ENCODE data around the gene MAMSTR. TPM values are rescaled to one million over a fixed set of nuclear protein-coding genes. Genes with fewer than 3 reads are reported as not detected.

Gene MAMSTR
- total and polyA plus RNA-seq, 2 of the 4 experiments (the other 2 are of a cell fraction) = 0.18 to 1.9 TPM

DNA sequence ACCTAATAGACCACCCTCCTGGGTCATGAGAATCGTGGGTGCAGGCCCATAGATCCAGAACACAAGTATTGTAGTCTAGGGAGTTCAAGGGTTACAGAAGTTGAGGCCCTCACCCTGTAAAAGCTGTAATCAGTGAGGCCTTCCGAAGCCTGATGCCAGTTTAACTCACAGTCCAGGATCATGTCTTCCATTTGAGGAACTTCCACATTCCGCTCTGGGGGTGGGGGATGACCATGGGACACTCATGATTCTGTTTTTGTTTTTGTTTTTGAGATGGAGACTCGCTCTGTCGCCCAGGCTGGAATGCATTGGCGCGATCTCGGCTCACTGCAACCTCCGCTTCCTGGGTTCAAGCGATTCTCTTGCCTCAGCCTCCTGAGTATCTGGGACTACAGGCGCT is 22.6 kb upstream of the MAMSTR start:
- Histone ChIP-seq H3K56ac (ENCODE audit: extremely low read depth, insufficient read depth, low read length) (no peak overlapping the region), H3K18ac (ENCODE audit: low read depth, low read length) (no peak overlapping the region), H3K27ac (ENCODE audit: insufficient read depth, low read length) (no peak overlapping the region), H4K8ac (ENCODE audit: low read depth in 2 of 2, low read length in 2 of 2) (no peak overlapping the region; a peak in 1 of 4 replicates), H4K20me1 (ENCODE audit: insufficient read depth, low read length) (no peaks in the 10 kb centered on the region), H3K9ac (ENCODE audit: low read depth, low read length) (no peak overlapping the region), H2BK5ac (ENCODE audit: low read depth, low read length, poor library complexity, severe bottlenecking) (no peak overlapping the region), H3K9me3 (ENCODE audit: control insufficient read depth, insufficient read depth, low read length) (no peaks in the 10 kb centered on the region), H4K91ac (ENCODE audit: insufficient read depth, low read depth, low read length) (no peak overlapping the region), H2BK120ac (ENCODE audit: low read depth, low read length) (no peak overlapping the region), H3K23ac (ENCODE audit: low read depth, low read length) (no peak overlapping the region), H2BK15ac (ENCODE audit: low read depth, low read length) (no peak overlapping the region), H3K4me3 (ENCODE audit: insufficient read depth, low read depth, low read length) (no peak overlapping the region), H3K14ac (replicated peaks; ENCODE audit: low read depth, low read length) (no peak overlapping the region), H3K36me3 (ENCODE audit: control insufficient read depth, insufficient read depth, low read length) (no peaks in the 10 kb centered on the region), H2BK20ac (ENCODE audit: low read depth, low read length) (no peak overlapping the region), H2AFZ (replicated peaks; ENCODE audit: low read length, poor library complexity) (no peak overlapping the region), H3K79me1 (ENCODE audit: low read depth in 1 of 2, low read length in 2 of 2) (no peaks in the 10 kb centered on the region), H3K9me1 (ENCODE audit: insufficient read depth, low read length) (peaks cover 3% of the 10 kb centered on the region), H2AK9ac (replicated peaks; ENCODE audit: low read depth, low read length, poor library complexity) (no peak overlapping the region), H4K5ac (ENCODE audit: low read depth, low read length) (no peak overlapping the region), H3K4me1 (ENCODE audit: control insufficient read depth, insufficient read depth, low read length) (peaks cover 5% of the 10 kb centered on the region), H3K4me2 (ENCODE audit: low read depth, low read length) (no peak overlapping the region), H3K27me3 (ENCODE audit: control insufficient read depth, insufficient read depth, low read length) (peaks cover 16% of the 10 kb centered on the region), H2AK5ac (ENCODE audit: low read depth, low read length) (no peak overlapping the region), H3K4ac (ENCODE audit: low read depth, low read length) (no peak overlapping the region)
- no peak for ATAC-seq (ENCODE audit: low read depth)
- TF ChIP-seq RFX5 (IDR thresholded peaks at IDR 0.05; ENCODE audit: low read depth, low read length) (no peak), CTCF (conservative IDR thresholded peaks at IDR 0.05; ENCODE audit: low read depth, low read length) (no peak), FOS (IDR thresholded peaks at IDR 0.05; ENCODE audit: low read depth, low read length) (no peak), MXI1 (IDR thresholded peaks at IDR 0.05; ENCODE audit: borderline replicate concordance, low read depth, low read length) (no peak), RAD21 (IDR thresholded peaks at IDR 0.05; ENCODE audit: low read length) (no peak)
- no TSS peak for BruUV-seq (replicated peaks)
- in situ Hi-C loops (cut with MboI; ENCODE audit: low sequenced_read_pairs) (no loop called here), dilution Hi-C loops (cut with HindIII; ENCODE audit: low sequenced_read_pairs, unreplicated experiment) (no loop called here), intact Hi-C loops (cut with micrococcal nuclease) (no loop called here)
- no peak for DNase-seq
- ChIA-PET CTCF (no interaction called here), POLR2A (ENCODE audit: unreplicated experiment) (no interaction called here)
- WGBS, 2 experiments (ENCODE audit: extremely low coverage in 2 of 2, insufficient read length in 1 of 2) = no CpG with 5 or more reads among the region's 11 CpGs
